Hepatocyte (in vitro differentiated cells): ENCODE results near the gene IRF7. TPM values are rescaled to one million over a fixed set of nuclear protein-coding genes. Genes with fewer than 3 reads are reported as not detected.

Experiments
- DNase-seq: peaks from one replicate; pipeline ENCODE4 v3.0.0-alpha.2; 2016; ENCODE audit warnings: low spot score
- H2AFZ ChIP-seq: fragments of 200-600 bp; sonication (generic); 2 replicates; pipeline ENCODE4 v1.6.0; 2016; ENCODE audit warnings: antibody characterized with exemption, mild to moderate bottlenecking
- H3K27ac ChIP-seq: fragments of 200-600 bp; sonication (generic); 2 replicates; pipeline ENCODE4 v1.5.1; 2016; ENCODE audit warnings: mild to moderate bottlenecking
- H3K27me3 ChIP-seq: fragments of 200-600 bp; sonication (generic); 2 replicates; pipeline ENCODE4 v1.6.1; 2016
- H3K36me3 ChIP-seq: fragments of 200-600 bp; sonication (generic); replicated peaks from 2 replicates; pipeline ENCODE4 v1.5.1; 2016; ENCODE audit warnings: low read depth; ENCODE audit not compliant: insufficient read depth
- H3K4me1 ChIP-seq: fragments of 200-600 bp; sonication (generic); 2 replicates; pipeline ENCODE4 v1.5.1; 2016; ENCODE audit warnings: mild to moderate bottlenecking, moderate library complexity; ENCODE audit not compliant: insufficient read depth
- H3K4me2 ChIP-seq: fragments of 200-600 bp; sonication (generic); 2 replicates; pipeline ENCODE4 v1.6.0; 2016
- H3K4me3 ChIP-seq: fragments of 200-600 bp; sonication (generic); 2 replicates; pipeline ENCODE4 v1.5.1; 2016; ENCODE audit warnings: mild to moderate bottlenecking
- H3K79me2 ChIP-seq: fragments of 200-600 bp; sonication (generic); 2 replicates; pipeline ENCODE4 v1.6.0; 2017; ENCODE audit warnings: mild to moderate bottlenecking
- H3K9me2 ChIP-seq: fragments of 200-600 bp; sonication (generic); replicated peaks from 2 replicates; pipeline ENCODE4 v1.6.0; 2017; ENCODE audit warnings: mild to moderate bottlenecking; ENCODE audit not compliant: insufficient read depth
- H3K9me3 ChIP-seq: fragments of 200-600 bp; sonication (generic); 2 replicates; pipeline ENCODE4 v1.5.1; 2016; ENCODE audit warnings: low read depth, mild to moderate bottlenecking
- H4K20me1 ChIP-seq: fragments of 200-600 bp; sonication (generic); 2 replicates; pipeline ENCODE4 v1.6.0; 2016; ENCODE audit warnings: mild to moderate bottlenecking; ENCODE audit not compliant: insufficient read depth, poor library complexity, severe bottlenecking
- CTCF ChIP-seq: fragments of 200-600 bp; sonication (generic); IDR thresholded peaks from 2 replicates; pipeline ENCODE4 v1.5.1; 2016; ENCODE audit warnings: antibody characterized with exemption, mild to moderate bottlenecking; ENCODE audit not compliant: poor library complexity
- EZH2 ChIP-seq: fragments of 200-600 bp; sonication (generic); IDR thresholded peaks from 2 replicates; pipeline ENCODE4 v1.6.1; 2016; ENCODE audit warnings: antibody characterized with exemption, mild to moderate bottlenecking, borderline replicate concordance
- EZH2phosphoT487 ChIP-seq: fragments of 200-600 bp; sonication (generic); IDR thresholded peaks from one replicate; pipeline ENCODE4 v1.6.1; 2018; ENCODE audit warnings: antibody characterized with exemption, mild to moderate bottlenecking, low read depth, moderate library complexity; ENCODE audit not compliant: unreplicated experiment, severe bottlenecking
- WGBS: methylation state at CpG from one replicate; pipeline ENCODE4 v1.1.6; 2016; ENCODE audit warnings: low lambda C conversion rate; ENCODE audit errors: missing lambda C conversion rate; 5-methylcytosine and 5-hydroxymethylcytosine counted together
- polyA plus RNA-seq: library from polyadenylated mRNA; unstranded; fragments of >200 nt; fragmentation: Nextera tagmentation; extraction: Ambion mirVana; gene quantifications from 2 replicates; pipeline ENCODE4 v1.2.1, GENCODE V29; 2016
- total RNA-seq: library from RNA; depleted of rRNA; stranded (reverse); fragments of >200 nt; gene quantifications from 2 replicates; pipeline ENCODE4 v1.2.3, GENCODE V29; 2014

The IRF7 gene
- total and polyA plus RNA-seq, 2 experiments from 2014 or later: 10.4 to 24.6 TPM

GRCh38 chr11:567011-567628 is 48.6 kb downstream of the IRF7 start:
- Histone ChIP-seq H3K4me3 (no peak overlapping the region), H3K4me2 (peak overlapping the region; percentile 96)

GRCh38 chr11:565921-566509 is 49.7 kb downstream of the IRF7 start:
- 72% methylated on average over 12 of the region's 12 CpGs for WGBS
- DNase-seq: no peak
- peaks cover 28% of the 10 kb centered on the region for H3K4me1 ChIP-seq
- no peak overlapping the region for H3K4me2 ChIP-seq
- no peaks in the 10 kb centered on the region for H3K9me2 ChIP-seq
- TF ChIP-seq EZH2 (no peak), EZH2phosphoT487 (no peak), CTCF (no peak)
- no peaks in the 10 kb centered on the region for H4K20me1 ChIP-seq
- no peak overlapping the region for H2AFZ ChIP-seq
- no peak overlapping the region for H3K27ac ChIP-seq
- H3K27me3 ChIP-seq: no peaks in the 10 kb centered on the region
- no peaks in the 10 kb centered on the region for H3K9me3 ChIP-seq
- peaks cover 17% of the 10 kb centered on the region for H3K79me2 ChIP-seq
- no peaks in the 10 kb centered on the region for H3K36me3 ChIP-seq
- H3K4me3 ChIP-seq: no peak overlapping the region

More at GRCh38 chr11:567011-567628, 48.6 kb downstream of the IRF7 start:
- WGBS: 92% methylated on average over 18 of the region's 18 CpGs
- H3K9me2 ChIP-seq: no peaks in the 10 kb centered on the region
- TF ChIP-seq CTCF (no peak), EZH2phosphoT487 (no peak), EZH2 (no peak)
- H3K36me3 ChIP-seq: no peaks in the 10 kb centered on the region
- no peaks in the 10 kb centered on the region for H3K27me3 ChIP-seq
- H3K27ac ChIP-seq: peak overlapping the region; percentile 52
- peaks cover 11% of the 10 kb centered on the region for H3K79me2 ChIP-seq
- H3K4me1 ChIP-seq: peaks cover 24% of the 10 kb centered on the region
- peak; percentile 5 for DNase-seq
- H2AFZ ChIP-seq: no peak overlapping the region
- no peaks in the 10 kb centered on the region for H4K20me1 ChIP-seq
- H3K9me3 ChIP-seq: no peaks in the 10 kb centered on the region

- H3K79me2 ChIP-seq: peaks cover 17% of the 10 kb centered on the region
Observed at GRCh38 chr11:563812-564578, 51.8 kb downstream of the IRF7 start.

More at GRCh38 chr11:563812-564578, 51.8 kb downstream of the IRF7 start:
- no peak for DNase-seq
- H3K4me1 ChIP-seq: peaks cover 32% of the 10 kb centered on the region
- H3K36me3 ChIP-seq: no peaks in the 10 kb centered on the region
- H3K27ac ChIP-seq: no peak overlapping the region
- H4K20me1 ChIP-seq: no peaks in the 10 kb centered on the region
- no peaks in the 10 kb centered on the region for H3K9me2 ChIP-seq
- H3K27me3 ChIP-seq: no peaks in the 10 kb centered on the region
- WGBS: 83% methylated on average over 12 of the region's 12 CpGs
- H2AFZ ChIP-seq: no peak overlapping the region
- TF ChIP-seq CTCF (no peak), EZH2phosphoT487 (no peak), EZH2 (no peak)
- no peaks in the 10 kb centered on the region for H3K9me3 ChIP-seq
- H3K4me3 ChIP-seq: no peak overlapping the region
- H3K4me2 ChIP-seq: no peak overlapping the region
